ENCODE data around the gene CPHXL2. TPM values are rescaled to one million over a fixed set of nuclear protein-coding genes. Genes with fewer than 3 reads are reported as not detected.
A peak's percentile ranks its signal among the peaks of the same experiment; 100 is the strongest.

CPHXL2 gene
- total and polyA plus RNA-seq, 4 donors, result not detected

- WGBS, result 84% methylated on average over 1 of the region's 1 CpG
- no peak for DNase-seq (ENCODE audit: low spot score)
- Histone ChIP-seq H3K27ac (ENCODE audit: low read depth in 1 of 2, low read length in 2 of 2) (no peak overlapping the region), H3K9me3 (ENCODE audit: control insufficient read depth in 4 of 4, low read length in 3 of 4) (no peaks in the 10 kb centered on the region), H3K9ac (ENCODE audit: low read depth in 1 of 2, low read length in 2 of 2) (no peak overlapping the region), H3K4me1 (ENCODE audit: control insufficient read depth in 4 of 4, insufficient read depth in 4 of 4, low read length in 3 of 4) (peaks cover 4 to 33% (median 21%) of the 10 kb centered on the region in 4 donors), H3K4me3 (ENCODE audit: low read depth in 1 of 3, low read length in 3 of 3) (no peak overlapping the region), H3K27me3 (ENCODE audit: control insufficient read depth in 4 of 4, insufficient read depth in 4 of 4, low read length in 3 of 4) (no peaks in the 10 kb centered on the region), H3K36me3 (ENCODE audit: control insufficient read depth in 4 of 4, insufficient read depth in 3 of 4, low read depth in 1 of 4, low read length in 3 of 4) (peaks cover 9 to 44% (median 36%) of the 10 kb centered on the region in 4 donors)
- TF ChIP-seq MAX (IDR thresholded peaks at IDR 0.05), result no peak
- TF ChIP-seq SP1 (IDR thresholded peaks at IDR 0.05), result no peak
- TF ChIP-seq HNF4A (conservative IDR thresholded peaks at IDR 0.05), result no peak
- TF ChIP-seq FOXA1 (IDR thresholded peaks at IDR 0.05), result no peak
- no peak for TF ChIP-seq REST (IDR thresholded peaks at IDR 0.05)
- TF ChIP-seq GABPA (IDR thresholded peaks at IDR 0.05 in 1 of 2, conservative IDR thresholded peaks at IDR 0.05 in 1 of 2), result no peak
- TF ChIP-seq RAD21 (IDR thresholded peaks at IDR 0.05), result no peak
- TF ChIP-seq EGR1 (IDR thresholded peaks at IDR 0.05; ENCODE audit: low read depth in 2 of 2), result no peak
- TF ChIP-seq ATF3 (IDR thresholded peaks at IDR 0.05), result no peak
- no peak for TF ChIP-seq JUND (IDR thresholded peaks at IDR 0.05)
- no peak for TF ChIP-seq NR2F2 (IDR thresholded peaks at IDR 0.05)
- no peak for TF ChIP-seq HNF4G (IDR thresholded peaks at IDR 0.05)
Observed at GRCh38 chr16:75653922-75654321, 22.9 kb downstream of the CPHXL2 start.

GRCh38 chr16:75648265-75649076 is 28.3 kb downstream of the CPHXL2 start:
- TF ChIP-seq FOXA1 (IDR thresholded peaks at IDR 0.05) (no peak), CTCF (IDR thresholded peaks at IDR 0.05; ENCODE audit: low read depth, low read length, missing input control) (peak; percentile 2), HNF4G (IDR thresholded peaks at IDR 0.05) (no peak), MAX (IDR thresholded peaks at IDR 0.05) (no peak), GABPA (IDR thresholded peaks at IDR 0.05 in 1 of 2, conservative IDR thresholded peaks at IDR 0.05 in 1 of 2) (peak in 1 of 2 donors; percentile 50), SP1 (IDR thresholded peaks at IDR 0.05) (no peak), EGR1 (IDR thresholded peaks at IDR 0.05; ENCODE audit: low read depth in 2 of 2) (no peak), ZBTB33 (IDR thresholded peaks at IDR 0.05) (no peak), ATF3 (IDR thresholded peaks at IDR 0.05) (no peak), REST (IDR thresholded peaks at IDR 0.05) (no peak), YY1 (IDR thresholded peaks at IDR 0.05) (peak; percentile 98), FOXA2 (IDR thresholded peaks at IDR 0.05) (peak; percentile 17)
- Histone ChIP-seq H3K9me3 (ENCODE audit: control insufficient read depth in 4 of 4, low read length in 3 of 4) (no peaks in the 10 kb centered on the region), H3K4me1 (ENCODE audit: control insufficient read depth in 4 of 4, insufficient read depth in 4 of 4, low read length in 3 of 4) (peaks cover 9 to 56% (median 35%) of the 10 kb centered on the region in 4 donors), H3K27ac (ENCODE audit: low read depth in 1 of 2, low read length in 2 of 2) (peak overlapping the region; percentile 87 to 91), H3K27me3 (ENCODE audit: control insufficient read depth in 4 of 4, insufficient read depth in 4 of 4, low read length in 3 of 4) (no peaks in the 10 kb centered on the region), H3K9ac (ENCODE audit: low read depth in 1 of 2, low read length in 2 of 2) (peak overlapping the region; percentile 55 to 95), H3K4me3 (ENCODE audit: low read depth in 1 of 3, low read length in 3 of 3) (peak overlapping the region; percentile 89 to 100 (median 100)), H3K36me3 (ENCODE audit: control insufficient read depth in 4 of 4, insufficient read depth in 3 of 4, low read depth in 1 of 4, low read length in 3 of 4) (peaks cover 0 to 9% (median 2%) of the 10 kb centered on the region in 4 donors)
- WGBS, result under 1% methylated on average over 62 of the region's 62 CpGs
- DNase-seq (ENCODE audit: low spot score), result peak; percentile 90
